ENCODE results near the gene PI3. TPM values are rescaled to one million over a fixed set of nuclear protein-coding genes. Genes with fewer than 3 reads are reported as not detected.

Gene PI3, protein sequence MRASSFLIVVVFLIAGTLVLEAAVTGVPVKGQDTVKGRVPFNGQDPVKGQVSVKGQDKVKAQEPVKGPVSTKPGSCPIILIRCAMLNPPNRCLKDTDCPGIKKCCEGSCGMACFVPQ
- total RNA-seq, result not detected

DNA sequence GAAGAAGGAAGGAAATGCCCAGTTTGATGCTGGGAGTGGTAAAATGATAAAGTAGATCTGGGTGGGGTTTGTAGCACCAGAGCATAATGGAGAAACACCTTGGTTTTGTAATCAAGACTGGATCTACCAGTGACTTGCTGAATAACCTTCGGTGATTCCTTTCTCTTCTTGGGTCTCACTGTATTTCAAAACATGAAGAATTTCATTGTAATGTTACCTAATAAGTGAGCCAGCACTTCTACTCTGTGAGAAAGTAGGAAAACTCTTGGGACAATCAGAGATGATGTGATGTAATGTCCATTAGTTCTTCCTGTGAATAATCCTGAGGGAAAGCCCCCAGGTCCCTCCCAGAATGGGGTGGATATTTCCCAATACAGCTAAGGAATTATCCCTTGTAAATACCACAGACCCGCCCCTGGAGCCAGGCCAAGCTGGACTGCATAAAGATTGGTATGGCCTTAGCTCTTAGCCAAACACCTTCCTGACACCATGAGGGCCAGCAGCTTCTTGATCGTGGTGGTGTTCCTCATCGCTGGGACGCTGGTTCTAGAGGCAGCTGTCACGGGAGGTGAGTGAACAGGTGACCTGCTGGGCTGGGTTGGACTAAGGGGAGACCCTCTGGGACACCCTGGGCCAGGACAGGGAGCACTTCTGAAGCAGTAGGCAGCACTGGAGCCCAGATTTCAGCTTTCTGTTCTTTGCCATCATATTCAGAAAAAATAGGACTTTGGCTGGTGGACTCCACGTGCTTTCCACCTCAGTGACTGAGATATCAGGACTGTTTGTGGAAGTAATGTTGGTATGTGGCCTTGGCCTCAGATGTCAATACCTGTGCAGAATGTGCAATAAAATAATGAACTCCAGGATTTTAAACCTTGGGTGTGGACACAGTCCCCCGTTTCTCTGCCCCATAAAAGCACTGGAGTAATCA is at the start of gene PI3:
Gene PI3 (plus strand): TSS at position 469 of the 931 bp plus-strand sequence. CDS start 21 bp downstream, at position 490.

DNA sequence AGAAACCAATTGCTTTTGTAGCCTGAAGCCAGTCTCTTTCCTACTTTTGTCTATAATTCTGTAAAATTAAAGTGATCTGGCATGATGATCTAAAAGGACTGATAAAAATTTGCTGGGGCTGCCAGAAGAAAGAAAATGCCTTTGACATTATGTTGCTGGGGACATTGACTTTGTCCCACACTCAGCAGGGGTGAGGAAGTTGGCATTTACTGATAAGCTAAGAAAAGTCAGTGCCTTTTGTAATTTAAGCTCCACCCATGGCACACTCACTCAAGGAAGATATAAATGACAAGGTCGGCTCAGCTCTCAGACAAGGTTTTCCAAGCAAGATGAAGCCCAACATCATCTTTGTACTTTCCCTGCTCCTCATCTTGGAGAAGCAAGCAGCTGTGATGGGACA is 32.0 kb downstream of the PI3 start, which contains the start of gene SEMG1:
Gene SEMG1 (plus strand): TSS at position 309 of the 400 bp plus-strand sequence. CDS start 21 bp downstream, at position 330.

DNA sequence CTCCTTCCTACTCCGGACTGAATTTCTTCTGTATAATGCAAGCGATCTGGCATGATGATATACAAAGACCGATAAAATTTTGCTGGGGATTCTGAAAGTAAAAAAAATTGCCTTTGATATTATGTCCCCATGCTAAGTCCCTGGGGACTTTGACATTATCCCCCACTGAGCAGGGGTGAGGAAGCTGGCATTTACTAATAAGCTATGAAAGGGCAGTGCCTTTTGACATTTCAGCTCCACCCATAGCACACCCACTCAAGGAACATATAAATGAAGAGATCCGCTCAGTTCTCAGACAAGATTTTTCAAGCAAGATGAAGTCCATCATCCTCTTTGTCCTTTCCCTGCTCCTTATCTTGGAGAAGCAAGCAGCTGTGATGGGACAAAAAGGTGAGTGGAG is 46.4 kb downstream of the PI3 start, which contains the start of gene SEMG2:
Gene SEMG2 (plus strand): TSS at position 298 of the 400 bp plus-strand sequence. CDS start 17 bp downstream, at position 315.

Other genes with a start within 250 kb of the PI3 start
- gene TOMM34, start 214.5 kb upstream of the PI3 start, total RNA-seq, result 9.2 TPM
- gene STK4, start 208.4 kb upstream of the PI3 start, total RNA-seq, result 31.6 TPM
- 3.0 TPM for gene KCNS1, start 73.8 kb upstream of the PI3 start, total RNA-seq
- not detected for gene WFDC5, start 59.7 kb upstream of the PI3 start, total RNA-seq
- gene WFDC12, start 50.4 kb upstream of the PI3 start, total RNA-seq, result not detected
- gene SEMG1, start 32.1 kb downstream of the PI3 start, total RNA-seq, result not detected
- not detected for gene SEMG2, start 46.5 kb downstream of the PI3 start, total RNA-seq
- gene SLPI, start 79.7 kb downstream of the PI3 start, total RNA-seq, result not detected
- gene RBPJL, start 131.9 kb downstream of the PI3 start, total RNA-seq, result not detected
- 4.8 TPM for gene MATN4, start 133.4 kb downstream of the PI3 start, total RNA-seq
- gene SDC4, start 173.5 kb downstream of the PI3 start, total RNA-seq, result 5.3 TPM
- 39.4 TPM for gene SYS1, start 188.3 kb downstream of the PI3 start, total RNA-seq
- gene TP53TG5, start 203.4 kb downstream of the PI3 start, total RNA-seq, result not detected
- gene DBNDD2, start 233.4 kb downstream of the PI3 start, total RNA-seq, result 15.9 TPM
- gene PIGT, start 241.2 kb downstream of the PI3 start, total RNA-seq, result 25.8 TPM